GM12891 (cell line): ENCODE measurements around the gene CNPY2.
"Not testable (repeated sequence)": the region's sequence is repeated elsewhere in the genome, so short reads cannot be mapped to it uniquely, and the experiment has no call there.

Experiments
- DNase-seq: peaks from one replicate; pipeline ENCODE4 v3.0.0; 2011; ENCODE audit warnings: low spot score; ENCODE audit not compliant: insufficient read length
- FAIRE-seq: peaks from 2 replicates; lab custom pipeline; 2011; peaks lifted over from hg19 to GRCh38; lab: Jason Lieb, UNC
- PAX5 ChIP-seq: IDR thresholded peaks from 2 replicates; pipeline ENCODE4 v1.6.1; 2011; ENCODE audit warnings: low read length, moderate library complexity, mild to moderate bottlenecking; ENCODE audit not compliant: insufficient read depth, severe bottlenecking
- POLR2A ChIP-seq: IDR thresholded peaks from 2 replicates; pipeline ENCODE4 v1.6.1; 2011; ENCODE audit warnings: low read depth, low read length, control low read depth
- POLR2AphosphoS5 ChIP-seq: IDR thresholded peaks from 2 replicates; pipeline ENCODE4 v1.6.1; 2011; ENCODE audit warnings: low read depth, low read length, control low read depth
- POU2F2 ChIP-seq: IDR thresholded peaks from 2 replicates; pipeline ENCODE4 v1.6.1; 2011; ENCODE audit warnings: low read depth, mild to moderate bottlenecking, control low read depth, low read length, moderate library complexity
- SPI1 ChIP-seq: IDR thresholded peaks from 2 replicates; pipeline ENCODE4 v1.6.1; 2011; ENCODE audit warnings: low read depth, low read length, control low read depth
- TAF1 ChIP-seq: IDR thresholded peaks from 2 replicates; pipeline ENCODE4 v1.6.1; 2011; ENCODE audit warnings: low read depth, low read length, control low read depth

Gene CNPY2

GRCh38 chr12:56280849-56281248 lies 34.9 kb downstream of the CNPY2 start:
- no peak for TF ChIP-seq POLR2AphosphoS5
- no peak for TF ChIP-seq SPI1
- TF ChIP-seq TAF1: no peak
- no peak for TF ChIP-seq POU2F2
- TF ChIP-seq PAX5: no peak
- no peak for TF ChIP-seq POLR2A
- no peak for FAIRE-seq
- DNase-seq: no peak

GRCh38 chr12:56278905-56279304 lies 36.9 kb downstream of the CNPY2 start:
- DNase-seq: no peak
- FAIRE-seq: no peak
- TF ChIP-seq POLR2A (no peak), SPI1 (no peak), PAX5 (no peak), POU2F2 (no peak), TAF1 (no peak), POLR2AphosphoS5 (no peak)

GRCh38 chr12:56274299-56274698 lies 41.5 kb downstream of the CNPY2 start:
- no peak for DNase-seq
- TF ChIP-seq POLR2A (no peak), TAF1 (no peak), POLR2AphosphoS5 (no peak), POU2F2 (no peak), SPI1 (no peak), PAX5 (no peak)
- no peak for FAIRE-seq

- not testable (repeated sequence) for DNase-seq, FAIRE-seq
These were observed 43.3 kb downstream of the CNPY2 start for GRCh38 chr12:56272468-56272867.

- FAIRE-seq (no peak), DNase-seq (no peak)
- TF ChIP-seq TAF1 (no peak), POLR2AphosphoS5 (no peak; the same call in 1 of the 2 replicates), POLR2A (peak; percentile 34; the same call in 1 of the 2 replicates), SPI1 (no peak), PAX5 (no peak), POU2F2 (no peak)
These were observed 44.8 kb downstream of the CNPY2 start for GRCh38 chr12:56271031-56271430.

- no peak for DNase-seq
- no peak for TF ChIP-seq PAX5
- no peak for TF ChIP-seq POLR2AphosphoS5
- TF ChIP-seq POU2F2: no peak
- TF ChIP-seq POLR2A: no peak
- no peak for TF ChIP-seq SPI1
- no peak for TF ChIP-seq TAF1
- FAIRE-seq: no peak
These were observed 48.2 kb downstream of the CNPY2 start for GRCh38 chr12:56267443-56268071.

- DNase-seq: peak; percentile 95
- FAIRE-seq: peak; percentile 90
- TF ChIP-seq POU2F2 (no peak), POLR2A (peak; percentile 66; the same call in 1 of the 2 replicates), TAF1 (peak; percentile 54; the same call in 1 of the 2 replicates), SPI1 (peak; percentile 36), PAX5 (no peak), POLR2AphosphoS5 (peak; percentile 68; the same call in 1 of the 2 replicates)
These were observed 48.9 kb downstream of the CNPY2 start, which contains the start of gene COQ10A for GRCh38 chr12:56266693-56267442. TSS of gene COQ10A (plus strand) at chr12:56266942. CDS start at chr12:56267119, 177 bp downstream.

GRCh38 chr12:56266068-56266692 lies 49.6 kb downstream of the CNPY2 start:
- not testable (repeated sequence) for FAIRE-seq, DNase-seq

- DNase-seq, FAIRE-seq: not testable (repeated sequence)
These were observed 52.8 kb downstream of the CNPY2 start for GRCh38 chr12:56262955-56263354.
